HG02678 (cell line): ENCODE measurements around the gene ZP2.
"Not testable (repeated sequence)": the region's sequence is repeated elsewhere in the genome, so short reads cannot be mapped to it uniquely, and the experiment has no call there.

ENCODE experiments used
- ATAC-seq: cut with Tn5 transposase; IDR thresholded peaks from one replicate; pipeline ENCODE4 v1.9.1; 2021; ENCODE audit warnings: mild to moderate bottlenecking, moderate library complexity; ENCODE audit not compliant: unreplicated experiment

ZP2 gene

GRCh38 chr16:21217121-21217520 is 5.7 kb upstream of the ZP2 start:
- no peak for ATAC-seq

GRCh38 chr16:21214086-21214485 is 2.7 kb upstream of the ZP2 start:
- no peak for ATAC-seq

GRCh38 chr16:21208446-21209230 is 2.7 kb downstream of the ZP2 start:
- no peak for ATAC-seq

GRCh38 chr16:21206550-21206949 is 4.8 kb downstream of the ZP2 start:
- no peak for ATAC-seq

- no peak for ATAC-seq
Measured at GRCh38 chr16:21205303-21205702, 6.1 kb downstream of the ZP2 start.

- ATAC-seq, result no peak
Measured at GRCh38 chr16:21203155-21203797, 8.1 kb downstream of the ZP2 start.

- no peak for ATAC-seq
Measured at GRCh38 chr16:21199607-21200218, 11.7 kb downstream of the ZP2 start.

GRCh38 chr16:21197621-21198020 is 13.8 kb downstream of the ZP2 start:
- ATAC-seq, result no peak

- no peak for ATAC-seq
Measured at GRCh38 chr16:21197112-21197511, 14.3 kb downstream of the ZP2 start.

GRCh38 chr16:21195330-21195729 is 16.0 kb downstream of the ZP2 start:
- not testable (repeated sequence) for ATAC-seq

- no peak for ATAC-seq
Measured at GRCh38 chr16:21194771-21195301, 16.5 kb downstream of the ZP2 start.

- ATAC-seq, result no peak
Measured at GRCh38 chr16:21192991-21193390, 18.4 kb downstream of the ZP2 start.

GRCh38 chr16:21190599-21190998 is 20.8 kb downstream of the ZP2 start:
- ATAC-seq, result no peak

GRCh38 chr16:21190013-21190412 is 21.4 kb downstream of the ZP2 start:
- no peak for ATAC-seq

GRCh38 chr16:21189311-21189710 is 22.1 kb downstream of the ZP2 start:
- no peak for ATAC-seq

GRCh38 chr16:21186326-21186691 is 25.1 kb downstream of the ZP2 start:
- ATAC-seq, result no peak

- ATAC-seq, result no peak
Measured at GRCh38 chr16:21185659-21186325, 25.6 kb downstream of the ZP2 start.

GRCh38 chr16:21184834-21185233 is 26.5 kb downstream of the ZP2 start:
- ATAC-seq, result no peak

GRCh38 chr16:21183995-21184394 is 27.4 kb downstream of the ZP2 start:
- no peak for ATAC-seq

- no peak for ATAC-seq
Measured at GRCh38 chr16:21179983-21180365, 31.4 kb downstream of the ZP2 start.
